Measurements from ENCODE around the gene RBMS1. TPM values are rescaled to one million over a fixed set of nuclear protein-coding genes. Genes with fewer than 3 reads are reported as not detected.

RBMS1 gene
- total RNA-seq, 1 experiment from 2014 or later = 77.5 TPM

- Histone ChIP-seq H3K23me2 (ENCODE audit: insufficient read length, low read depth, low read length, poor library complexity, severe bottlenecking) (no peaks in the 10 kb centered on the region), H3K9ac (ENCODE audit: extremely low read depth, insufficient read length, low read length) (no peak overlapping the region), H3K4me2 (ENCODE audit: insufficient read depth, insufficient read length, low read length) (no peak overlapping the region), H3K9me3 (ENCODE audit: control insufficient read depth, low read depth, low read length) (no peaks in the 10 kb centered on the region), H3K79me1 (ENCODE audit: insufficient read depth, low read depth, low read length, poor library complexity, severe bottlenecking) (no peaks in the 10 kb centered on the region), H4K5ac (ENCODE audit: insufficient read length, low read depth, low read length) (no peak overlapping the region), H3K18ac (ENCODE audit: insufficient read length, low read depth, low read length) (no peak overlapping the region), H3K4me1 (ENCODE audit: insufficient read depth, low read length) (no peaks in the 10 kb centered on the region), H2BK12ac (ENCODE audit: insufficient read length, low read depth, low read length) (no peak overlapping the region), H3T11ph (ENCODE audit: low read length) (no peak overlapping the region), H2AFZ (ENCODE audit: low read length) (no peak overlapping the region), H2AK5ac (ENCODE audit: insufficient read length, low read length) (no peak overlapping the region), H2BK15ac (ENCODE audit: low read depth, low read length) (no peak overlapping the region), H2BK120ac (ENCODE audit: low read depth, low read length, poor library complexity, severe bottlenecking) (no peak overlapping the region), H4K91ac (ENCODE audit: insufficient read length, low read depth, low read length) (no peak overlapping the region), H3K56ac (ENCODE audit: insufficient read length, low read depth, low read length) (no peak overlapping the region), H3K14ac (ENCODE audit: insufficient read depth, low read length) (no peak overlapping the region), H2BK5ac (ENCODE audit: insufficient read length, low read length) (no peak overlapping the region), H3K79me2 (ENCODE audit: insufficient read depth, low read length) (no peaks in the 10 kb centered on the region), H3K27ac (ENCODE audit: insufficient read length, low read depth, low read length) (no peak overlapping the region), H4K20me1 (ENCODE audit: control insufficient read depth, insufficient read depth, insufficient read length) (no peaks in the 10 kb centered on the region), H4K8ac (replicated peaks; ENCODE audit: insufficient read length, low read depth, low read length) (no peak overlapping the region), H3K23ac (ENCODE audit: insufficient read length, low read depth, low read length) (no peak overlapping the region), H3K27me3 (ENCODE audit: insufficient read depth, low read length) (no peaks in the 10 kb centered on the region), H3K4ac (ENCODE audit: low read depth, low read length) (no peak overlapping the region), H2BK20ac (ENCODE audit: low read depth, low read length, poor library complexity, severe bottlenecking) (no peak overlapping the region)
- H3K27me3 Mint-ChIP-seq (ENCODE audit: low read depth) = no peaks in the 10 kb centered on the region; the same call in 1 of the 2 replicates
- 0 out of 4 replicates have a peak, but pooled peaks cover 0 to 5% of the 10 kb centered on the region in 2 experiments for H3K4me1 Mint-ChIP-seq
- WGBS (ENCODE audit: extremely low coverage, insufficient read length, low lambda C conversion rate) = no CpG with 5 or more reads among the region's 6 CpGs
- H3K36me3 Mint-ChIP-seq (ENCODE audit: insufficient read depth in 1 of 3, low read depth in 3 of 3) = no peaks in the 10 kb centered on the region; a peak in 1 of 7 replicates
- H3K4me3 Mint-ChIP-seq = no peak overlapping the region
- H3K27ac Mint-ChIP-seq = no peak overlapping the region
- DNase-seq = no peak
- no peaks in the 10 kb centered on the region for H3K9me3 Mint-ChIP-seq
- TF ChIP-seq CTCF (conservative IDR thresholded peaks at IDR 0.05) = no peak
Measured at GRCh38 chr2:160247296-160248035, 246.1 kb downstream of the RBMS1 start.

Data from H9 (cell line).